ENCODE measurements around the gene SLC16A5. TPM values are rescaled to one million over a fixed set of nuclear protein-coding genes. Genes with fewer than 3 reads are reported as not detected.

SLC16A5 gene
- total RNA-seq, 4 donors from 2014 or later: 59.1 to 93.3 (median 61.4) TPM

DNA sequence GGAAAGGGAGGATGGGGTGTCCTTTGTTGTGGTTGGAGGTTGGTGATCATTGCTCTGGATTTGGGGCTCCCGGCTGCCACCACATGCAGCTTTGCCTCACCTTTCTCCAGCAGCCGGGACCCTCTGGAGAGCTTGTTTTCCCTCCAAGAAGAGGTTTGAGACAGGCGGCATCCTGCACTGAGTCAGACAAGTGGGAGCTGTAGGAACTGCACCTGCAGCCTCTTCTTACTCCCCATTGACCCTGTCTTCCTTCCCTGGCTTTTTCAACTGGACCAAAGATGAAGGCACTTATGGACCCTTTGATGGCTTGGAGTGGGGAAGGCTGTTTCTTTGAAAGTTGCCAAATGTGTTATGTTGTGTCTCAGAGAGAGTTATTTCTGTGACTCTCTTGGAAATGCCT, 24.1 kb upstream of the SLC16A5 start:
- Histone ChIP-seq H3K9me3 (no peaks in the 10 kb centered on the region), H3K4me3 (no peak overlapping the region), H3K4me1 (peaks cover 7% of the 10 kb centered on the region), H3K27ac (no peak overlapping the region), H3K36me3 (peaks cover 60% of the 10 kb centered on the region), H3K27me3 (no peaks in the 10 kb centered on the region)
- no peak for DNase-seq (ENCODE audit: low spot score in 2 of 2)
- no peak for TF ChIP-seq EP300 (IDR thresholded peaks at IDR 0.05)
- TF ChIP-seq, protein P1, sequence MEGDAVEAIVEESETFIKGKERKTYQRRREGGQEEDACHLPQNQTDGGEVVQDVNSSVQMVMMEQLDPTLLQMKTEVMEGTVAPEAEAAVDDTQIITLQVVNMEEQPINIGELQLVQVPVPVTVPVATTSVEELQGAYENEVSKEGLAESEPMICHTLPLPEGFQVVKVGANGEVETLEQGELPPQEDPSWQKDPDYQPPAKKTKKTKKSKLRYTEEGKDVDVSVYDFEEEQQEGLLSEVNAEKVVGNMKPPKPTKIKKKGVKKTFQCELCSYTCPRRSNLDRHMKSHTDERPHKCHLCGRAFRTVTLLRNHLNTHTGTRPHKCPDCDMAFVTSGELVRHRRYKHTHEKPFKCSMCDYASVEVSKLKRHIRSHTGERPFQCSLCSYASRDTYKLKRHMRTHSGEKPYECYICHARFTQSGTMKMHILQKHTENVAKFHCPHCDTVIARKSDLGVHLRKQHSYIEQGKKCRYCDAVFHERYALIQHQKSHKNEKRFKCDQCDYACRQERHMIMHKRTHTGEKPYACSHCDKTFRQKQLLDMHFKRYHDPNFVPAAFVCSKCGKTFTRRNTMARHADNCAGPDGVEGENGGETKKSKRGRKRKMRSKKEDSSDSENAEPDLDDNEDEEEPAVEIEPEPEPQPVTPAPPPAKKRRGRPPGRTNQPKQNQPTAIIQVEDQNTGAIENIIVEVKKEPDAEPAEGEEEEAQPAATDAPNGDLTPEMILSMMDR (IDR thresholded peaks at IDR 0.05): no peak
- no peak for TF ChIP-seq POLR2AphosphoS5 (IDR thresholded peaks at IDR 0.05)
- no peak for TF ChIP-seq POLR2A (IDR thresholded peaks at IDR 0.05)
- WGBS: 95% methylated on average over 3 of the region's 3 CpGs

DNA sequence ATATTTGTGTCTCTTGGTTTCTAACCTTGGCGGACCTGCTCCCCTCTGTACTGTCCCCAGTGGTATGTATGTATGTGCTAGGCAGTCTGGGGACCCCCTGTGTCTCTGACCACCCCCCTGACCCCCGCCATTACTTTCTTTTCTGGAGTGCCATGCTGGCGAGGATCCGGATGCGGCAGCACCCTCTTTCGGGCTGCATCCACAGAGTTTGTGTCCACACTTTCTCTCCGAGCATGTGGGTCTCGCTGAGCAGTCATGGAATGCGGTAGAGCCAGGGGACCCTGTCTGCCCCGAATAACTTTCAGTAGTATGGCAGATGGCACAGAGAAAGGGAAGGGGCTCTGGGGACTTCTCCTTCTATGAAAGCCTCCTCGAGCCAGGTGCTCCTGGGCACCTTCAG, 23.7 kb upstream of the SLC16A5 start:
- no peak overlapping the region for H3K4me3 ChIP-seq
- H3K9me3 ChIP-seq: no peaks in the 10 kb centered on the region
- DNase-seq (ENCODE audit: low spot score in 2 of 2): no peak
- H3K36me3 ChIP-seq: peaks cover 60% of the 10 kb centered on the region
- no peak overlapping the region for H3K27ac ChIP-seq
- TF ChIP-seq POLR2A (IDR thresholded peaks at IDR 0.05): no peak
- no peak for TF ChIP-seq EP300 (IDR thresholded peaks at IDR 0.05)
- no peak for TF ChIP-seq POLR2AphosphoS5 (IDR thresholded peaks at IDR 0.05)
- TF ChIP-seq, protein P1 (IDR thresholded peaks at IDR 0.05): no peak
- no peaks in the 10 kb centered on the region for H3K27me3 ChIP-seq
- WGBS: 94% methylated on average over 11 of the region's 11 CpGs
- peaks cover 7% of the 10 kb centered on the region for H3K4me1 ChIP-seq

DNA sequence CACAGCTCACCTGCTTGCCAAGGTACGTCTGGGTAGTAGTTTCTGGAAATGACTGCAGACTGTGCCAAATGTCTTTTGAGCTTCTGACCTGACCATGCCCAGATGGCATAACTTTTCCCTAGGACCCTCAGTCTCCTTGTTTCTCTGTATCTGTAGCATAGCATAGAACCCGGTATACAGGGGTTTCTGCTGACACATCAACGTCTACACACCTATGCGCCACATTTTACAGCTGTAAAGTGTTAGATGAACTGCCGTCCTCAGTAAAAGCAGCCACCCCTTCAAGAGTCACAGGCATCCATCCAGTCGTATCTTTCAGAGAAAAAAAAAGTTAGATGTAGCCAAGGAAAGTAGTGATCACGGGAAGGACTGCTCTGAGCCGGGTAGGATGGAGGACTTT, 23.3 kb upstream of the SLC16A5 start:
- Histone ChIP-seq H3K27ac (no peak overlapping the region), H3K27me3 (no peaks in the 10 kb centered on the region), H3K4me3 (no peak overlapping the region), H3K4me1 (peaks cover 7% of the 10 kb centered on the region), H3K9me3 (no peaks in the 10 kb centered on the region), H3K36me3 (peaks cover 56% of the 10 kb centered on the region)
- no peak for DNase-seq (ENCODE audit: low spot score in 2 of 2)
- 87% methylated on average over 8 of the region's 8 CpGs for WGBS
- TF ChIP-seq POLR2A (IDR thresholded peaks at IDR 0.05) (no peak), EP300 (IDR thresholded peaks at IDR 0.05) (no peak), POLR2AphosphoS5 (IDR thresholded peaks at IDR 0.05) (no peak)
- TF ChIP-seq, protein P1 (IDR thresholded peaks at IDR 0.05): no peak

DNA sequence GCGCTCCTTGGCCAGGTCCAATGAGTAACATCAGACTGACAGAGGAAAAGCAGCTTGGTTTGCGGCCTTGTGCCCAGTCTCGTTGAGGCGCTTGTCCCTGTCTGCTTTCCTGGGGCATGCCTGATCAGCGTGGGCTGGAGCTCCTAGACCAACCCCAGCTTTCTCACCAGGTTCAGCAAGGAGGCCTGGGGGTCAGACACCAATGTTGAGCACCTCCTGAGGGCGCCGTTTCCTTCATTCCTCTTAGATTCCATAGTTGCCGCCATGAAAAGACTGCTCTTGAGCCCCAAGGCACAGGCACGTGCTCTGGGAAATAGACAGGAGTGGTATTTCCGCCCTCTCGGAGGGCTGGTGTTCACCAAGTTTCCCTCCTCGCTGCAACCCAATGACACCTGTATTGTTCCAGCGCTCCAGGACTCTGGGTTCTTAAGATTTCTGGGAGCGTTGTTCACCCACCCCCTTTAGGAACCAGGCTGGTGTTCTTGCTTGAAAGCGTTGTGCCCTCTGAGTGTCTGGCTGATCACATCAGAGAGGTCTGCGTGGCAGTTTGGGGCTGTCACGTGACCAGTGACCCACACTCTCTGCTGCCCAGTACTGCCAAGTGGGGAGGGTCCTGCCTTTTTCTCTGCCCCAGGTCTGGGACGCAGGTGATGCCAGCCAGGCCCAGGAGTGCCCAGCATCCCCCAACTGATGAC, 22.7 kb upstream of the SLC16A5 start:
- no peak overlapping the region for H3K27ac ChIP-seq
- H3K4me3 ChIP-seq: no peak overlapping the region
- no peaks in the 10 kb centered on the region for H3K27me3 ChIP-seq
- WGBS: 91% methylated on average over 18 of the region's 18 CpGs
- H3K9me3 ChIP-seq: no peaks in the 10 kb centered on the region
- no peak for DNase-seq (ENCODE audit: low spot score in 2 of 2)
- peaks cover 5% of the 10 kb centered on the region for H3K4me1 ChIP-seq
- TF ChIP-seq POLR2AphosphoS5 (IDR thresholded peaks at IDR 0.05) (no peak), POLR2A (IDR thresholded peaks at IDR 0.05) (no peak), EP300 (IDR thresholded peaks at IDR 0.05) (no peak)
- TF ChIP-seq, protein P1 (IDR thresholded peaks at IDR 0.05): no peak
- peaks cover 54% of the 10 kb centered on the region for H3K36me3 ChIP-seq

DNA sequence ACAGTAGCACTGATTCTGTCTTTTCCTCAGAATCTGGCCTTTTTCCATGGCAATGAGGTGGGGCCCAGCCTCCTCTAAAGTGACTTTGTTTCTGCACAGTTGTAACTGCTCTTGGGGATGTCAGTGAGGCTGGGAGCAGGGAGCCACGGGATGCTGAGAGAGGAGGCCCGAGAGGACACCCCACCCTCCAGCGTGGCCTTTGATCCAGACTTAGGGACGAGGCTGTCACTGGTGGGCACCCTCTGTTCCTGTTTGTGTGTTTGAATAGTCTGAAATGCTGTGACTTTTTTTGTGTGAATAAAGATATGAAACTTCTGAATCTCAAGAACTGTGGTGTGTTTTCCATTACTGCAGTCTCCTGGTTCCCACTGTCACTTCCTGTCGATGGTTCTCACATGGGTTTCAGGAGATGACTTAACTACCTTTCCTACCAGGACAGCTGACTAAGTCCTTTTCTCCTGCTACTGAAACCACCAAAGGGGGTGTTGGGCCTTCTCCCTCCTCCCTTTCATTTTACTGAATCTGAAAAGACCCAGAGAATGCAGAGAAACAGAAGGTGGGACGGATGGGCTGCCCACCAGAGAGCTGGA, 22.1 kb upstream of the SLC16A5 start:
- 69% methylated on average over 6 of the region's 6 CpGs for WGBS
- TF ChIP-seq, protein P1 (IDR thresholded peaks at IDR 0.05): no peak
- TF ChIP-seq POLR2AphosphoS5 (IDR thresholded peaks at IDR 0.05) (no peak), POLR2A (IDR thresholded peaks at IDR 0.05) (no peak), EP300 (IDR thresholded peaks at IDR 0.05) (no peak)

More for the DNA sequence above, 22.1 kb upstream of the SLC16A5 start:
- no peaks in the 10 kb centered on the region for H3K4me1 ChIP-seq
- peaks cover 50% of the 10 kb centered on the region for H3K36me3 ChIP-seq
- H3K4me3 ChIP-seq: no peak overlapping the region
- H3K27ac ChIP-seq: no peak overlapping the region
- no peaks in the 10 kb centered on the region for H3K27me3 ChIP-seq
- H3K9me3 ChIP-seq: no peaks in the 10 kb centered on the region
- no peak for DNase-seq (ENCODE audit: low spot score in 2 of 2)
